AG08396 (cell line): ENCODE measurements around the gene ASTN1.
"Not testable (repeated sequence)": the region's sequence is repeated elsewhere in the genome, so short reads cannot be mapped to it uniquely, and the experiment has no call there.

Experiments used
- DNase-seq: peaks from one replicate; pipeline ENCODE4 v3.0.0; 2012; ENCODE audit warnings: low spot score, mixed read lengths

ASTN1 gene

GRCh38 chr1:177106196-177106595, 58.3 kb downstream of the ASTN1 start:
- no peak for DNase-seq

GRCh38 chr1:177103005-177103852, 61.3 kb downstream of the ASTN1 start:
- no peak for DNase-seq

DNA sequence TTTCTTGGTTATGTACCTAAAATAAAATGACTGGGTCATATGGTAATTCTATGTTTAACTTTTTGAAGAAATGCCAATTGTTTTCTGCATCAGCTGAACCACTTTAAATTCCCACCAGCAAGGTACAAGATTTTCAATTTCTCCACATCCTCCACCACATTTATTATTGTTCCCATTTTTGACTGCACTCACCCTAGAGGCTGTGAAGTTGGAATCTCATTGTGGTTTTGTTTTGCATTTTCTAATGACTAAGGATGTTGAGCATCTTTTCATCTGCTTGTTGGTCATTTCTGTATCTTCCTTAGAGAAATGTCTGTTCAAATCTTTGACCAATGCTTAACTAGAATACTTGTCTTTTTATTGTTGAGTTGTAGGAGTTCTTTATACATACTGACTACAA, 72.5 kb downstream of the ASTN1 start:
- no peak for DNase-seq

DNA sequence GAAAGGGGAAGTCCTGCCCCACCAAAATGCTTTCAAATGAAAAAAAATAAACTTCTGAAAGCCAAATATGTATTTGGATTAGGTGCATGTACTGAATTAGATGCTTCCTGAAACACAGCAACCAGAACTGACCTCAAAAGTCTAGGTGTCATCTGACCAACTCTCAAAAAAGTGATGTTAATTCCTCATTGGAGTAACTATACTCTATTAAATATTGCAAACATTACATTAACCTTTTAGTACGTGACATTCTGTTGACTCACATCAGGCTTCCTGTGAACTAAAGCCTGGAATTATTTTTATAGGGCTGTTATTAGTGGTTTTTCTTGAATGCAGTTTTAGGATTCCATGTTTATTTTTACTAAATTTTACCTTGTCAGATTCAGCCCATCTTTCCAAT, 73.5 kb downstream of the ASTN1 start:
- no peak for DNase-seq

- DNase-seq = no peak
Observed at GRCh38 chr1:177088966-177089365, 75.5 kb downstream of the ASTN1 start.

- DNase-seq = no peak
Observed at GRCh38 chr1:177082855-177083693, 81.4 kb downstream of the ASTN1 start.

DNA sequence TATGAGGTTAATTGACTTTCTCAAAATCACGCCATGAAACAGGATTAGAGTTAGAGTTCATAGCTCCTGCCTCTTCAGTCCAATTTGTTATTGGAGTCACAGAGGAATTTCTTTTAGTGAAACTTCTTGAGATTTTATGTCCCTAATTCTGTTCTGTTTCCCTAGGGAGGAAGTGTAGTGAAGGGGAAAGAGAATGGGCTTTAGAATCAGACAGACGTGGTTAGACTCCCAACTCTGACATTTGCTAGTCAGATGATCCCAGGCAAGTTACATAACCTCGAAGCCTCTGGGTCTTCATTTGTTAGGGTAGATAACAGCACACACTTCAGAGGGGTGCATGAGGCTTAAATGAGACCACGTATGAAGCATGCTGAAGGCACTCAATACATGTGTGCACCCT, 83.9 kb downstream of the ASTN1 start:
- DNase-seq = no peak

- no peak for DNase-seq
Observed at GRCh38 chr1:177077734-177078499, 86.6 kb downstream of the ASTN1 start.

DNA sequence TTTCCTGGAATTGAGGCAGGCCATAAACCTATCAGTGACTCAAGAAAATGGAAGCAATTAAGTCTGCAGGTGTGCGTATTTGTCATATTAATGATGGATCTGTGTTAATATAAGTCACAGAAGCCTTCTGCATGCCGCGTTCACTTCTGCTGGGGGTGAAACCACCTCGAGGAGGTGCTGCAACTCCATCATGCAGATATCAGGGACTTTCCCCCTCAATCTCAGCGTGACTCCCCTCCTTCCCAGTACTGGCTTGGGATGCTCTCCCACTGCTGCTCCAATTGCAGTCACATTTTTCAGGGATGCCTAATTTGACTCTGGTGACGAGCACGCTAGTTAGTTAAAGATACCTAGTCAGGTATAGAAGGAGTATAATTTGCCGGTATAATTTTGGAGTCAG, 87.5 kb downstream of the ASTN1 start:
- no peak for DNase-seq

GRCh38 chr1:177074811-177075210, 89.7 kb downstream of the ASTN1 start:
- DNase-seq = not testable (repeated sequence)

GRCh38 chr1:177069490-177069889, 95.0 kb downstream of the ASTN1 start:
- DNase-seq = no peak

DNA sequence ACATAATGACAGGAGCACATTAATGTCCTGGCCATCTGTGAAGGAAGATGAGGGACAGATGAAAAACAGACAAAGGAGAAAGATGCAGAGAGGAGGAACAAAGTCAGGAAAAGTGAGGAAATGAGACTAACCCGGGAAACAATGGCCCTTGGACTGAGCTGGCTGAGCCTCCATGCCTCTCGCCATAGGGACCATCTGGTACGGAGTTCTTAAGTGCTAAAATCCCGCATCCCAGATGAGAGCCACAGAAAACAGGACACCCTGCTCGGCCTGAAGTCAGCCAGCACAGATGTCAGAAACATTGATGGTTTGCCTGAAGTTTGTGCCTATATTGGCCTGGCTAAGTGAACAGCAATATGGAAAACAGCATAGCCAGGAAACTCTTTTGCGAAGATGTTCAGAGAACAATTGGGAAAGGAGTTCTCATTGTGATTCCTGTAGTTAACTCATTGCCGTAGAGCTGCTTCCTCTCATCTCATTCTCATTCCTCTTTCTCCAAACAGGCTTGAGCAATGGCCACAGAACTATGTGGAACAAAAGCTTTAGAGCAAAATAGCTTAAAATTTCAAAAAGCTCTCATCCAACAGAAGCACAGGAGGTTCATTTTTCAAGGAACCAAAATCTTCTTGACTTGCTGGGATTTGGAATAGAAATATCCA, 96.6 kb downstream of the ASTN1 start:
- DNase-seq = no peak

DNA sequence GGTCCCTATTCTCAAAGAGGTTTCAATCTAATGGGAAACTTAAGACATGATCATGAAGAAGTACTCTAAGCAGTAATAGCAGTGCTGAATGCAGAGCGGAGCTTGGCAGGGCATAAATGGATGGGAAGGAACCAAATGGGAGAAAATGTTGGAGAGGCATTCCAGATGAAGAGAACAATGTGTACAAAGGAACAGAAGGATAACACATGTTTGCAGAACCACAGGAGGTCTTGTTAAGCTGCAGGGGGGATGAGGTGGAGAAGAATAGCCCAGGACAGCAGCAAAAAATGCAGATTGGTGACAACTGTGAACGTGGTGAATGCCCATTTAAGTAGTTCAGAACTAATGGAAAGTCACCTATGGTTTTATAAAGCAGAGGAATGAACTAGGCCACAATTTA, 99.1 kb downstream of the ASTN1 start:
- no peak for DNase-seq

DNA sequence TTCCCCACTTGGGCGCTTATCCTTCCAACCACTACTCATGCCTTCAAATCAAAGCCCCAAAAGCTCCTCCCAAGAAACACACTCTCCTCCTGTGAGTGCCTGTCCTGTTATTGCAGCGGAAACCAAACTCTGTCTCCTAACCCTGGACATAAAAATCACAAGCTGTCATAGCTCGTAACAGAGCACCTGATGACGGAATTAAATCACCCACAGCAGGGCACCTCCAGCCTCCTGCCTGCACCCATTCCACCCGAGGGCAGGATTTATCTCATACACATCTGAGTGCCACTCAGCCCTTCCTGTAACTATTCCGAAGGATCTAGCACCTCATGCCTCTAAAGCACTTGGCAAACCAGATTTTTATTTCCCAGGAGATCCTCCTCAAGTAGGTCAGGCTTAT, 100.9 kb downstream of the ASTN1 start:
- DNase-seq = no peak

GRCh38 chr1:177054542-177054941, 110.0 kb downstream of the ASTN1 start:
- no peak for DNase-seq

DNA sequence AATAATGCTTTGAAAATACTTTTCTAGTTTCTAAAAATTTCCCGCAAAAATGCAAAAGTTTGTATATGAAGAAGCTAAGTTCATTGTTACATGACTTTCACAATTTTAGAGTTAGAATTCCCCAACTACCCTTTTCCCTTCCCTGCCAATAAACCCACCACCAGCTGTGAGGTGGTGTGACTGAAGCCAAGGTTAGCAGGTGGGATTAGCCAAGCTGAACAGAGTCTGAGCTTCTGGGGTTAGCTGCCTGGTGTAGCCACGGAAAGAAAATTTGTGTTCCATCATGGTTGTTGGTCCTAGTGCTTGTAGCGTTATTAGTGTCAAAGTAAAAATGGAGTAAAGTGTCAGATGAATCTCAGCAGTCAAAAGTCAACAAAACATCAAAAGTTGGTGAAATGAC, 110.9 kb downstream of the ASTN1 start:
- DNase-seq = no peak

DNA sequence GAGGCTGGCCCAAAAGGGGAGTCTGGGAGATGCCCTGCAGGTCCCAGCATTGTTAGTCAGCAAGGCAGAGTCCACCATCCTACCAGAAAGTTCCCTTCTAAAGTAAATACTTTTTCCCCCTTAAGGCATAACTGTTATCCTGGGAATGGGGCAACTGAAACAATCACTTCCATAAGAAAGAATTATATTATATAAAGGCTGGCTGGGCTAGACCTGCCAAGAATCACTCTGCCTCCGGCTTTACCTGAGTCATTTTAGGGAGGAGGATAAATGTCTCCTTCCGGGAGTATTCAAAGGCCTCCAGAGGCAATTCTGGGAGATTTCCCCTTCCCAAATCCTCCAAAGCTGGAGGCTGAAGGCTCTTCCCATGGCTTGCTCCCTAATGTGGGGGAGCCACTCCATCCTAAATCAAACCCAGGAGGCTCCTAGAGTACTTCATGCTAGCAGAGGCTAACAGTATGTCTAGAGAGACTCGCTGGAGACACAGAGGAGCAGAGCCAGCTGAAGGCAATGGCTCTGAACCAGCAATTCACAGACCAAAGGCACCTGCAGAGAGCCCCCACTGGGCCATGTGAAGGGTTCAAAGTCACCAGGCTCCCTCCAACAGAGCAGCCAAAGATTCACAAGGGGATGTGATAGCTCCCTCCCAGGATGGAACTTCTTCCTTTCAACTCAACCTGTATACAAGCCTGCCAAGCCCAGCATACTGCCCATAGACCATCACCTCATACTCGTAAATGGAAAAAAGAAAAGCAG, 116.0 kb downstream of the ASTN1 start:
- DNase-seq = no peak

DNA sequence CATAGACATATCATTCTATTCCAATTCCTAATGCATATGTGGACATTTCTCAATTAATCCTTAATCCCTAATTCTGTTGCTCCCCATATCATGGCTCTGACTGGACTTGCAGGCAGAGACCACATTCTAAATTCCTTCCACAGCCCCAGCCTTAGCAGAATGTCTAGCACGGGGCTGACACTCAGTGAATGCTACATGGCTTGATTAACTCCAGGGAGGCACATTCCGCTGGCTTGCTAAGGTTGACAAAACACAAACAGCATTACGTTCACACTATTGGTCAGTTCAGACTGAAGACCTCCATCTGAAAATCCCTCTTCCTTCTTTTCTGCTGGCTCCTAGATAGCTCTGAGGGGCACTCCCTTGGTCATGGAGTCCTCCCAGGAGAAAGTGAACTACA, 119.4 kb downstream of the ASTN1 start:
- DNase-seq = no peak

GRCh38 chr1:177044390-177044789, 120.1 kb downstream of the ASTN1 start:
- DNase-seq = no peak

DNA sequence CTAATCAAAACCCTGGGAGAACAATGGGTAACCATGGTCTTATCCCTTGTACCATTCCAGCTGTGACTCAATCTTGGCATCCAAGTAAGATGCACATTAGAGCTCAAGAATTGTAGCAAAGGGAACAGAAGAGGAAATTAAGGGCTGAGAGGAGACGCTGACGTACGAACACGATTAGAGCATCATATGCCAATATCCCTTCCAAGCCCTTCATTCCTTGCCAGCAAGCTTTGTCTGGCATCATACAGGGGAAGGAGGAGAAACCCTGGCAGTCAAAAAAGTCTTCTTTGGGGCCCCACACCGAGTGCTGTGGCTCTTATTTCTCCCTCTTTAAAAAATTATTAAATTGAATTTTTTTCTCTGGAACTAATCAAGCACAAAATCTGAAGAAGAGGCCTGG, 120.9 kb downstream of the ASTN1 start:
- DNase-seq = no peak

- no peak for DNase-seq
Observed at GRCh38 chr1:177035586-177035985, 128.9 kb downstream of the ASTN1 start.
